ENCODE results near the gene TCF21. TPM values are rescaled to one million over a fixed set of nuclear protein-coding genes. Genes with fewer than 3 reads are reported as not detected.

The TCF21 gene
- total RNA-seq, 4 donors from 2014 or later = 1.5 to 9.1 (median 4.7) TPM

DNA sequence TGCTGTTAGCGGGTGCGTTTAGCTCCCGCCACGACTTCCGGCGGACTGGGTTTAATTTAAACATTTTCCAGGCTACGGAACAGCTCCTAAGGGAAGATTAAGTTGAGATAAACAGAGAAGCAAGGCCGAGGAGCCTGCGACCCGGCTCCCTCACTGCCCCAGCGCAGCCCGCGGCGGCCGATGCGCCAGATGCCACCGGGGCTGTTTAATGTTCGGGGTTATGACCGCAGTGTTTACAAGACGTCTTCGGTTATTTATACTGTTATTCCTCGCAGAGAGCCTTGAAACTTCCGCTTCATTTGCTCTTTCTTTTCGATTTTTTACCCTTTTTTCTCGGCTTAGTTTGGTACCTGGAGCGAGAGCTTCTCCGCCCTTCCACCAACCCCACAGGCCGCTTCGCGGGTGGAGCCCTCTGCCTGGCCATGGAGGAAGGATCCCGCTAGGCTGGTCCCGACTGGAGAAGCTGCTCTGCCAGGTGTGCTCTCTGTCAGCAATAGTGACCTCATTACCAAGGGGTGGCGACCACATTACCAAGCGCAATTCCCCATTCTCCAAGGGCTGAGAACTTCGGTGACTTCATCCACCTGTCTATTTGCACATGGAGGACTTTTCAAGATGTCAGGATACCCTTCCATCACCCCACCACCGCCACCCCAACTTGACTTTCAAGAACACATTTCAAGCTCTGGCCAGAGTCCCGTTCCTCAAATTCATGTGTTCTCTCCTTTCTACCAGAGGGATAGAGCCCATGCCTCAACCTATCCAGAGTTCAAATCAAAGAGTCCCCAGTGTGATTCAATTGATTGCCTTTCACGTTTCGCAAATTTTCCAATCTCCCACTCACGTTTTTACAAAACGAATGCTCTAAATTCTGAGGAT is 4.1 kb downstream of the TCF21 start:
- H3K36me3 ChIP-seq = no peaks in the 10 kb centered on the region
- H3K4me1 ChIP-seq = no peaks in the 10 kb centered on the region
- DNase-seq = no peak
- TF ChIP-seq CTCF (IDR thresholded peaks at IDR 0.05) (no peak), POLR2A (IDR thresholded peaks at IDR 0.05) (no peak)
- H3K27me3 ChIP-seq = peaks cover 0 to 16% of the 10 kb centered on the region in 2 donors
- peak overlapping the region in 1 of 2 donors; percentile 60 for H3K4me3 ChIP-seq
- H3K9me3 ChIP-seq = no peaks in the 10 kb centered on the region
- intact Hi-C loops (cut with DNase I; ENCODE audit: low total_unique reads) = no loop called here
- peak overlapping the region in 1 of 2 donors; percentile 22 for H3K27ac ChIP-seq

- DNase-seq = no peak
- Histone ChIP-seq H3K36me3 (no peaks in the 10 kb centered on the region), H3K9me3 (no peaks in the 10 kb centered on the region), H3K27me3 (peaks cover 0 to 16% of the 10 kb centered on the region in 2 donors), H3K27ac (peak overlapping the region; percentile 39 to 63), H3K4me1 (no peaks in the 10 kb centered on the region), H3K4me3 (no peak overlapping the region)
- intact Hi-C loops (cut with DNase I; ENCODE audit: low total_unique reads) = no loop called here
- TF ChIP-seq CTCF (IDR thresholded peaks at IDR 0.05) = no peak
- no peak for TF ChIP-seq POLR2A (IDR thresholded peaks at IDR 0.05)
Measured at GRCh38 chr6:133893946-133894345, 5.0 kb downstream of the TCF21 start.

GRCh38 chr6:133894369-133894768 is 5.5 kb downstream of the TCF21 start:
- Histone ChIP-seq H3K4me3 (no peak overlapping the region), H3K9me3 (no peaks in the 10 kb centered on the region), H3K27me3 (peaks cover 0 to 16% of the 10 kb centered on the region in 2 donors), H3K27ac (peak overlapping the region; percentile 39 to 63), H3K36me3 (no peaks in the 10 kb centered on the region), H3K4me1 (no peaks in the 10 kb centered on the region)
- no peak for DNase-seq
- TF ChIP-seq CTCF (IDR thresholded peaks at IDR 0.05) = no peak
- TF ChIP-seq POLR2A (IDR thresholded peaks at IDR 0.05) = no peak
- intact Hi-C loops (cut with DNase I; ENCODE audit: low total_unique reads) = no loop called here

- Histone ChIP-seq H3K4me1 (no peaks in the 10 kb centered on the region), H3K36me3 (no peaks in the 10 kb centered on the region), H3K4me3 (no peak overlapping the region), H3K27ac (peak overlapping the region; percentile 39 to 63), H3K9me3 (no peaks in the 10 kb centered on the region), H3K27me3 (peaks cover 0 to 16% of the 10 kb centered on the region in 2 donors)
- peak; percentile 50 to 56 for DNase-seq
- TF ChIP-seq CTCF (IDR thresholded peaks at IDR 0.05) (peak in 1 of 4 experiments; percentile 8), POLR2A (IDR thresholded peaks at IDR 0.05) (no peak)
- intact Hi-C loops (cut with DNase I; ENCODE audit: low total_unique reads) = no loop called here
Measured at GRCh38 chr6:133894795-133895358, 6.0 kb downstream of the TCF21 start.
